Measurements from ENCODE around the gene GTPBP2.

Gene GTPBP2

DNA sequence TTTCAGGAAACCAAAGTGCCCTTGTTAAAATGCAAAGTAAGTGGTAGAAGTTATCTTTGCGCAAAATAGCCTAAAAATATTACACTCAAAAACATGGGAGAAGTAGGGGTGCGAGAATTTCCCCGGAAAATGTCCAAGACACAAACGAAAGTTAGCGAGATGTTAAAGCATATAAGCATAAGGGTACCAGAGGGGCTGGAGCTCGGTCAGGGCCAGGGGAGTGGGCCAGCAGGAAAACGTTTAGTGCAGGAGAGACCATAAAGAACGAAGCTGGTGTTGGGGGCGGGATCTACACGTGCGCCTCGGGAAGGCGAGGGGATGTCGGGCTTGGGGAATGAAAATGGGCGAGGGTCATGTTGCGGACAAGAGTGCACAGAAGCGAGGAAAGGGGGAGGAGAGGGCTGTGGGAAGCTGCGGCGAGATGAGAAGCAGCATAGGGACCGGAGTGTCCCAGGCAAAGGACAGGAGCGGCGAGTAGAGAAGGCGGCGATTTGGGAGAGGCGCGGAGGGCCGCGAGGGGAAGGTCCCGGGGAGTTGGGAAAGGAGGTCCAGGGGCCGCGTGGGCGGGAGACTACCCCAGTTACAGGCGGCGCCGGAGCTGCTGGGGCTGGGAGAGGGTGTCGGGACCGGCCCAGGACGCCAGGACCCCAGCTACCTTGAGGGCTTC lies 53.8 kb downstream of the GTPBP2 start:
- peaks cover 75% of the 10 kb centered on the region for H3K79me2 ChIP-seq (ENCODE audit: low read length)
- H3K4me3 ChIP-seq (ENCODE audit: low read length): peak overlapping the region; percentile 79
- H3K4me1 ChIP-seq (ENCODE audit: low read length): peaks cover 26% of the 10 kb centered on the region
- H4K20me1 ChIP-seq (ENCODE audit: insufficient read depth, low read length): no peaks in the 10 kb centered on the region
- H3K27ac ChIP-seq (ENCODE audit: low read length): peak overlapping the region; percentile 33
- no peaks in the 10 kb centered on the region for H3K9me3 ChIP-seq (ENCODE audit: insufficient read depth, low read length)
- peak overlapping the region; percentile 44 for H2AFZ ChIP-seq (ENCODE audit: low read depth, low read length)
- TF ChIP-seq CTCF (IDR thresholded peaks at IDR 0.05; ENCODE audit: low read depth, low read length) (no peak), EZH2phosphoT487 (IDR thresholded peaks at IDR 0.05; ENCODE audit: low read depth) (no peak)
- peaks cover 42% of the 10 kb centered on the region for H3K36me3 ChIP-seq (replicated peaks; ENCODE audit: low read depth, low read length)
- H3K9ac ChIP-seq (ENCODE audit: low read length): peak overlapping the region; percentile 80
- no peaks in the 10 kb centered on the region for H3K27me3 ChIP-seq (ENCODE audit: low read depth, low read length)
- peak overlapping the region; percentile 81 for H3K4me2 ChIP-seq (ENCODE audit: low read length)

DNA sequence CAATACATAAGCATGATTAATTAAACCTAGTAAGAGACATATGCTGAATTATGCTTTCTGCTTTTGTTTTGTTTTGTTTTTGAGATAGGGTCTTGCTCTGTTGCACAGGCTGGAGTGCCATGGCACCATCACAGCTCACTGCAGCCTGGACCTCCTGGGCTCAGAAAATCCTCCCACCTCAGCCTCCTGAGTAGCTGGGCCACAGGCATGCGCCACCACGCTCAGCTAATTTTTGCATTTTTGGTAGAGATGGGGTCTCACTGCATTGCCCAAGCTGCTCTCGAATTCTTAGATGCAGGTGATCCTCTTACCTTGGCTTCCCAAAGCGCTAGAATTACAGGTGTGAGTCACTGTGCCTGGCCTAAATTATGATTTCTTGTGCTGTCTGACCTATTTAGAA lies 57.0 kb downstream of the GTPBP2 start:
- Histone ChIP-seq H3K27me3 (ENCODE audit: low read depth, low read length) (no peaks in the 10 kb centered on the region), H3K9me3 (ENCODE audit: insufficient read depth, low read length) (no peaks in the 10 kb centered on the region), H3K9ac (ENCODE audit: low read length) (no peak overlapping the region), H4K20me1 (ENCODE audit: insufficient read depth, low read length) (no peaks in the 10 kb centered on the region), H3K27ac (ENCODE audit: low read length) (no peak overlapping the region), H3K36me3 (replicated peaks; ENCODE audit: low read depth, low read length) (peaks cover 41% of the 10 kb centered on the region), H3K4me1 (ENCODE audit: low read length) (peaks cover 18% of the 10 kb centered on the region), H3K4me2 (ENCODE audit: low read length) (no peak overlapping the region), H3K79me2 (ENCODE audit: low read length) (peaks cover 48% of the 10 kb centered on the region), H3K4me3 (ENCODE audit: low read length) (no peak overlapping the region), H2AFZ (ENCODE audit: low read depth, low read length) (no peak overlapping the region)
- TF ChIP-seq CTCF (IDR thresholded peaks at IDR 0.05; ENCODE audit: low read depth, low read length) (no peak), EZH2phosphoT487 (IDR thresholded peaks at IDR 0.05; ENCODE audit: low read depth) (no peak)

GRCh38 chr6:43570876-43571441 lies 58.1 kb downstream of the GTPBP2 start:
- Histone ChIP-seq H4K20me1 (ENCODE audit: insufficient read depth, low read length) (no peaks in the 10 kb centered on the region), H3K9me3 (ENCODE audit: insufficient read depth, low read length) (no peaks in the 10 kb centered on the region), H3K27ac (ENCODE audit: low read length) (peak overlapping the region; percentile 52), H3K9ac (ENCODE audit: low read length) (no peak overlapping the region), H2AFZ (ENCODE audit: low read depth, low read length) (no peak overlapping the region), H3K4me2 (ENCODE audit: low read length) (peak overlapping the region; percentile 10; the same call in 1 of the 2 replicates), H3K4me1 (ENCODE audit: low read length) (peaks cover 18% of the 10 kb centered on the region), H3K36me3 (replicated peaks; ENCODE audit: low read depth, low read length) (peaks cover 45% of the 10 kb centered on the region), H3K79me2 (ENCODE audit: low read length) (peaks cover 38% of the 10 kb centered on the region), H3K4me3 (ENCODE audit: low read length) (no peak overlapping the region), H3K27me3 (ENCODE audit: low read depth, low read length) (no peaks in the 10 kb centered on the region)
- TF ChIP-seq EZH2phosphoT487 (IDR thresholded peaks at IDR 0.05; ENCODE audit: low read depth) (no peak), CTCF (IDR thresholded peaks at IDR 0.05; ENCODE audit: low read depth, low read length) (no peak)

Measured in OCI-LY3 (cell line).